OCI-LY3 (cell line): ENCODE results near the gene CDH23.

ENCODE experiments used
- CTCF ChIP-seq: fragments of 200-600, 300-600 bp; sonication (generic); IDR thresholded peaks from 2 replicates; pipeline ENCODE4 v1.5.1; 2014; ENCODE audit warnings: antibody characterized with exemption, low read length, low read depth
- EZH2phosphoT487 ChIP-seq: fragments of 200-600 bp; shearing (Covaris generic); IDR thresholded peaks from 2 replicates; pipeline ENCODE4 v1.6.1; 2018; ENCODE audit warnings: antibody characterized with exemption, mixed run types, low read depth

- no peak for TF ChIP-seq CTCF
- no peak for TF ChIP-seq EZH2phosphoT487
Observed at GRCh38 chr10:71820966-71821365, 424.2 kb downstream of the CDH23 start.
